ENCODE results near the gene ACSF3.

- TF ChIP-seq POLR2A (IDR thresholded peaks at IDR 0.05) (no peak), CTCF (IDR thresholded peaks at IDR 0.05) (no peak), POLR2AphosphoS5 (IDR thresholded peaks at IDR 0.05) (no peak)
Observed at GRCh38 chr16:89179148-89179484, 85.5 kb downstream of the ACSF3 start.

All from sigmoid colon (tissue), 4 donors.